ENCODE results near the gene AGGF1.
A peak's percentile ranks its signal among the peaks of the same experiment; 100 is the strongest.
"Not testable (repeated sequence)": the region's sequence is repeated elsewhere in the genome, so short reads cannot be mapped to it uniquely, and the experiment has no call there.

Gene AGGF1

GRCh38 chr5:77102549-77102948 lies 72.3 kb downstream of the AGGF1 start:
- Histone ChIP-seq H3K27me3 (ENCODE audit: insufficient read depth, low read length, poor library complexity) (no peaks in the 10 kb centered on the region), H4K5ac (ENCODE audit: low read length) (no peak overlapping the region), H3K4me2 (ENCODE audit: low read length) (no peak overlapping the region), H3K18ac (ENCODE audit: low read length) (no peak overlapping the region), H2BK5ac (ENCODE audit: low read length) (no peak overlapping the region), H3K79me1 (ENCODE audit: low read length) (no peaks in the 10 kb centered on the region), H4K8ac (ENCODE audit: low read depth, low read length) (no peak overlapping the region), H2BK120ac (ENCODE audit: low read depth, low read length) (no peak overlapping the region), H2AK5ac (ENCODE audit: low read length) (no peak overlapping the region), H3K4me1 (ENCODE audit: control insufficient read depth, low read depth, low read length) (no peaks in the 10 kb centered on the region), H3K4ac (ENCODE audit: low read depth, low read length) (no peak overlapping the region), H3K56ac (ENCODE audit: low read length) (no peak overlapping the region), H2BK15ac (replicated peaks; ENCODE audit: low read depth) (no peak overlapping the region), H3K23ac (ENCODE audit: low read length) (no peak overlapping the region), H3K27ac (ENCODE audit: low read depth, low read length) (no peak overlapping the region), H3K36me3 (ENCODE audit: control insufficient read depth, insufficient read depth, low read length) (no peaks in the 10 kb centered on the region), H3K9ac (ENCODE audit: low read length) (no peak overlapping the region), H3K4me3 (ENCODE audit: low read length) (no peak overlapping the region), H3K79me2 (ENCODE audit: control insufficient read depth, insufficient read depth, low read length) (no peaks in the 10 kb centered on the region)
- DNase-seq = no peak
- no CpG with 5 or more reads among the region's 7 CpGs for WGBS (ENCODE audit: extremely low coverage, insufficient coverage, low lambda C conversion rate)

DNA sequence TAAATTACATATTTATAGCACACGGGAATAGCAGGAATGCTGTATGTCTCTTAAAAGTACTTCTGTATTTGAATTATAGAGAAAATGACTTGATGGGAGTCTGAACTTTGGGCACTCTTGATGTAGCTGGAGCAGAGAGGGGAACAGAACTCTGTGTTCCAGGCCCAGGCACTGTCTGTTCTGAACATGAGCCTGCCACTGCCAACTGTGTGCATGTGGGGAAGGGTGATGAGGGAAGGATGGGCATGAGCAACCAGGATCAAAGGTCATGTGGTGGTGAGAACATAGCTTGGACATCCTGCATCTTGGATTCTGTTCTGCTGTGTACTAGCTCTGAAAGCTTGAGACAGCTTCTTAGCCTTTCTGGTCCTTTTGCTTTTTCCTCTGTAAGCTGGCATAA lies 73.3 kb downstream of the AGGF1 start:
- Histone ChIP-seq H3K79me1 (ENCODE audit: low read length) (no peaks in the 10 kb centered on the region), H2BK120ac (ENCODE audit: low read depth, low read length) (no peak overlapping the region), H3K23ac (ENCODE audit: low read length) (no peak overlapping the region), H3K4ac (ENCODE audit: low read depth, low read length) (no peak overlapping the region), H3K79me2 (ENCODE audit: control insufficient read depth, insufficient read depth, low read length) (no peaks in the 10 kb centered on the region), H3K4me3 (ENCODE audit: low read length) (no peak overlapping the region), H3K27me3 (ENCODE audit: insufficient read depth, low read length, poor library complexity) (no peaks in the 10 kb centered on the region), H4K8ac (ENCODE audit: low read depth, low read length) (no peak overlapping the region), H3K56ac (ENCODE audit: low read length) (no peak overlapping the region), H3K27ac (ENCODE audit: low read depth, low read length) (no peak overlapping the region), H2AK5ac (ENCODE audit: low read length) (no peak overlapping the region), H3K4me1 (ENCODE audit: control insufficient read depth, low read depth, low read length) (no peaks in the 10 kb centered on the region), H3K18ac (ENCODE audit: low read length) (no peak overlapping the region), H2BK15ac (replicated peaks; ENCODE audit: low read depth) (no peak overlapping the region), H3K4me2 (ENCODE audit: low read length) (no peak overlapping the region), H4K5ac (ENCODE audit: low read length) (no peak overlapping the region), H3K36me3 (ENCODE audit: control insufficient read depth, insufficient read depth, low read length) (no peaks in the 10 kb centered on the region), H3K9ac (ENCODE audit: low read length) (no peak overlapping the region), H2BK5ac (ENCODE audit: low read length) (no peak overlapping the region)
- DNase-seq = no peak
- WGBS (ENCODE audit: extremely low coverage, insufficient coverage, low lambda C conversion rate) = no CpG with 5 or more reads among the region's 1 CpG

DNA sequence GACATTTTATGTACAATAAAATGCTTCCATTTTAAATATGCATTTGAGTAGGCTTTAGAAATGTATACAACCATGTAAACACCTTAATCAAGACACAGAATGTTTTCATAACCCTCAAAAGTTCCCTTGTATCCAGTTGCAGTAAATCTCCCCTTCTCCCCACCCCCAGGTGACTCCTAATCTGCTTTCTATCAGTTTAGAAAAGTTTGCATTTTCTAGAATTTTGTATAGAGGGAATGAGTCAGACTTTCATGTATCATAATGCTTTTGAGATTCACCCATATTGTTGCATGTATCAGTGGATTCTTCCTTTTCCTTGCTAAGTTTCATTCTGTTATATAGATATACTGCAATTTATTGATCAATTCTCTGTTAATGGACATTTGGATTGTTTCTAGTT lies 74.6 kb downstream of the AGGF1 start:
- Histone ChIP-seq H3K79me1 (ENCODE audit: low read length) (no peaks in the 10 kb centered on the region), H3K79me2 (ENCODE audit: control insufficient read depth, insufficient read depth, low read length) (no peaks in the 10 kb centered on the region), H3K27ac (ENCODE audit: low read depth, low read length) (no peak overlapping the region), H3K4me2 (ENCODE audit: low read length) (no peak overlapping the region), H2BK5ac (ENCODE audit: low read length) (no peak overlapping the region), H4K5ac (ENCODE audit: low read length) (no peak overlapping the region), H4K8ac (ENCODE audit: low read depth, low read length) (no peak overlapping the region), H3K4me1 (ENCODE audit: control insufficient read depth, low read depth, low read length) (no peaks in the 10 kb centered on the region), H2BK15ac (replicated peaks; ENCODE audit: low read depth) (no peak overlapping the region), H3K36me3 (ENCODE audit: control insufficient read depth, insufficient read depth, low read length) (no peaks in the 10 kb centered on the region), H2BK120ac (ENCODE audit: low read depth, low read length) (no peak overlapping the region), H3K56ac (ENCODE audit: low read length) (no peak overlapping the region), H3K18ac (ENCODE audit: low read length) (no peak overlapping the region), H3K4me3 (ENCODE audit: low read length) (no peak overlapping the region), H3K4ac (ENCODE audit: low read depth, low read length) (no peak overlapping the region), H3K27me3 (ENCODE audit: insufficient read depth, low read length, poor library complexity) (no peaks in the 10 kb centered on the region), H3K23ac (ENCODE audit: low read length) (no peak overlapping the region), H2AK5ac (ENCODE audit: low read length) (no peak overlapping the region), H3K9ac (ENCODE audit: low read length) (no peak overlapping the region)
- DNase-seq = no peak

DNA sequence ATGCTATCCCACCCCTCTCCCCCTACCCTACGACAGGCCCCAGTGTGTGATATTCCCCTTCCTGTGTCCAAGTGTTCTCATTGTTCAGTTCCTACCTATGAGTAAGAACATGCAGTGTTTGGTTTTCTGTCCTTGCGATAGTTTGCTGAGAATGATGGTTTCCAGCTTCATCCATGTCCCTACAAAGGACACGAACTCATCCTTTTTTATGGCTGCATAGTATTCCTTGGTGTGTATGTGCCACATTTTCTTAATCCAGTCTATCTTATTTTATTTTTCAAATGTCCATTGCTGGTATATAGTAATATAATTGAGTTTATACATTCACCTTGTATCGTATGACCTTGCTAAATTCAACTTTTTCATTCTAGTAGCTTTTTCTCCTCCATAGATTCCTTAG lies 76.8 kb downstream of the AGGF1 start:
- H3K4me2 ChIP-seq (ENCODE audit: low read length); H2BK120ac ChIP-seq (ENCODE audit: low read depth, low read length); H3K4me1 ChIP-seq (ENCODE audit: control insufficient read depth, low read depth, low read length); H3K27ac ChIP-seq (ENCODE audit: low read depth, low read length); H3K9ac ChIP-seq (ENCODE audit: low read length); H3K36me3 ChIP-seq (ENCODE audit: control insufficient read depth, insufficient read depth, low read length); H2BK5ac ChIP-seq (ENCODE audit: low read length); H3K27me3 ChIP-seq (ENCODE audit: insufficient read depth, low read length, poor library complexity); H3K79me1 ChIP-seq (ENCODE audit: low read length); H4K5ac ChIP-seq (ENCODE audit: low read length); H4K8ac ChIP-seq (ENCODE audit: low read depth, low read length); H3K18ac ChIP-seq (ENCODE audit: low read length); H3K4me3 ChIP-seq (ENCODE audit: low read length); H3K56ac ChIP-seq (ENCODE audit: low read length); H3K4ac ChIP-seq (ENCODE audit: low read depth, low read length); H3K23ac ChIP-seq (ENCODE audit: low read length); H3K79me2 ChIP-seq (ENCODE audit: control insufficient read depth, insufficient read depth, low read length); DNase-seq; H2AK5ac ChIP-seq (ENCODE audit: low read length); H2BK15ac ChIP-seq (replicated peaks; ENCODE audit: low read depth): not testable (repeated sequence)
- no CpG with 5 or more reads among the region's 4 CpGs for WGBS (ENCODE audit: extremely low coverage, insufficient coverage, low lambda C conversion rate)

Small RNA genes lying within 50 kb of the gene (small RNA-seq; reads per million reads assigned to genes)
- gene SNORA47 (ENCODE audit: insufficient read depth) = 2.9 reads per million, percentile 43 among the genes with 10 or more reads in this experiment
